ENCODE results near the gene CD300LF.

Gene CD300LF

DNA sequence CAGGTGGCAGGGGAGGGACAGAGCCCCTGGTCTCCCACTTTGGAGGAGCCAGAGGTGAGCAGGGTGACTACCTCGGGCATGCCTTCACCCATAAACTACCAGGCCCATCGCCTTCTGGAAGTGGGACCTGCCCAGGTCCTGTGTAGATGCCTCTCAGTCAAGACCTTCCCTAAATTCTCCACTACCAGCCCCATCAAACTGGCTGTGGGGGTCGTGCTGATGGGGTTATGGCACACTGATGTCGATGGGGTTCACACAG, 18.6 kb upstream of the CD300LF start:
- H3K4me3 ChIP-seq (ENCODE audit: low read depth, low read length), result no peak overlapping the region
- H4K91ac ChIP-seq (ENCODE audit: low read depth, low read length), result no peak overlapping the region

DNA sequence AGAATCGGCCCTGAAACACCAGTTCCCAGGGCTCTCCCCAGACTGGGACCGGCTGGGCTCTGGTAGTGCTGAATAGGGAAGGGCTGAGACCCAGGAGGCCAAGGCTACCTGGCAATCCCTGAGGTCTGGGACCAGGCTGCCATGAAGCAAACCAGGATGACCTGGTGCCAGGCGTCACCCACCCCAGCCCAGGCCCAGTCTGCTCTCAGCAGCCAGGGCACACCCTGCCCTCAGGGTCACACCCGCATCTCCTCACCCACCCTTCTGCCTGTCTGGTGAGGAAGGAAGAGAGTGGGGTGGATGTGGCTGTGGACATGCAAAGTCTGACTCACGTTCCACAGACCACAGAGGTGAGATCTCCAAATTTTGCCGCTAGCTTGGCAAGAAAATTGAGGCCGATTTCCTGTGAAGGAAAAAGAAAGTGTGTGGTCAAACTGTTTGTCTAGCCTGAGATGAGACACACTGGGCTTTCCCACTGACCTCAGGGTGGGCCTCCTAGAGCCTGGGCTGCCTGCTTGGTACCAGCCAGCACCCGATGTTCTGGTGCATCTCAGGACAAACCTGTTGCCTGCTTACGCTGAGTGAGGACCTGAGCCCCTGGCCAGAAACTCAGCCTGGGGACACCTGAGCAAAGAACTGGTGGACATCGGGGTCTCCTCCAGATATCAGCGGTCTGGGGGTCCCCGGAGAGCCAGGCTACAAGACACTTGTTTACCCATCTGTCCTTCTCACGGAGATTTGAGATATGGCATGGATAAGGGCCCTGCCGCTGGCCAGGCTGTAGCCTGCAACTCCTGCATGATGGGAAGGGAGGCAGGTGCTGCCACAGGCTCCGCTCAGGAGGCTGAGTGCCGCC, 18.0 kb upstream of the CD300LF start:
- H3K4me3 ChIP-seq (ENCODE audit: low read depth, low read length), result no peak overlapping the region

More for the DNA sequence above, 18.6 kb upstream of the CD300LF start:
- Histone ChIP-seq H4K12ac (ENCODE audit: low read depth, low read length) (no peak overlapping the region), H3K27me3 (ENCODE audit: insufficient read depth, low read length) (peaks cover 6% of the 10 kb centered on the region), H3K23ac (ENCODE audit: low read length) (no peak overlapping the region), H2BK120ac (ENCODE audit: insufficient read depth, low read length, poor library complexity) (no peak overlapping the region), H3K14ac (ENCODE audit: low read length) (no peak overlapping the region), H3K9me3 (ENCODE audit: insufficient read depth, low read depth, low read length) (peaks cover 7% of the 10 kb centered on the region), H3K79me2 (ENCODE audit: control insufficient read depth, insufficient read depth, low read length, poor library complexity) (no peaks in the 10 kb centered on the region), H3K4ac (ENCODE audit: low read depth, low read length) (no peak overlapping the region), H2AFZ (ENCODE audit: insufficient read depth, low read length, poor library complexity) (no peak overlapping the region), H3K18ac (ENCODE audit: low read length) (no peak overlapping the region), H3K4me1 (ENCODE audit: control insufficient read depth in 1 of 2, insufficient read depth in 2 of 2, low read length in 2 of 2) (no peaks in the 10 kb centered on the region), H2AK5ac (ENCODE audit: low read length) (no peak overlapping the region), H3K9ac (ENCODE audit: low read length) (no peak overlapping the region), H2BK12ac (ENCODE audit: low read length) (no peak overlapping the region), H3K36me3 (ENCODE audit: control insufficient read depth in 1 of 2, insufficient read depth in 2 of 2, low read length in 2 of 2) (no peaks in the 10 kb centered on the region), H2BK5ac (ENCODE audit: low read depth, low read length, poor library complexity) (no peak overlapping the region), H3K79me1 (ENCODE audit: low read length) (no peaks in the 10 kb centered on the region), H4K8ac (ENCODE audit: low read depth, low read length) (no peak overlapping the region), H3K27ac (ENCODE audit: low read depth, low read length) (no peak overlapping the region), H3K4me2 (ENCODE audit: low read length) (no peak overlapping the region)
- whole genome bisulfite sequencing (ENCODE audit: extremely low coverage, insufficient coverage, insufficient read length), result no CpG with 5 or more reads among the region's 4 CpGs
- DNase-seq, result no peak

DNA sequence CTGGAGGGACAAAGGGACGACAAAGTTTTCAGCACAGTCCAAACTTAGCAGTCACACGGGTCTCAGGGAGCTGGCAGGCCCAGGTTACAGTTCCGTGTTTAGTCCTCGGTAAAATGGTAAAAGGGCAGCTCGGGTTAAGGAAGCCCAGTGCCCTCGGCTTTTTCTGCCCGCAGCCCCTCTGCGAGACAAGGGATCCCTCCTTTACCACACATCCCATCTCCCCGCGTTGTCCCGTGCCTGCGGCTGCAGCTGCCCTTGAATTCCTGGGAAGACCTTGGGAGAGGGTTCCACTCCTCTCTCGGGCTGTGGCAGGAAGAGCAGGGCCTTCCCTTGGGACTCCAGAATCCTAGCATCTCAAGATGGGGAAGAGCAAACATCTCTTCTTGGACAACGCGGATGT, 17.1 kb upstream of the CD300LF start:
- H3K23ac ChIP-seq (ENCODE audit: low read length), result no peak overlapping the region
- no peak overlapping the region for H4K91ac ChIP-seq (ENCODE audit: low read depth, low read length)
- no peak for DNase-seq
- H3K79me2 ChIP-seq (ENCODE audit: control insufficient read depth, insufficient read depth, low read length, poor library complexity), result no peaks in the 10 kb centered on the region
- H2AK5ac ChIP-seq (ENCODE audit: low read length), result no peak overlapping the region
- no CpG with 5 or more reads among the region's 15 CpGs for WGBS (ENCODE audit: extremely low coverage, insufficient coverage, insufficient read length)
- H2BK12ac ChIP-seq (ENCODE audit: low read length), result no peak overlapping the region
- H3K79me1 ChIP-seq (ENCODE audit: low read length), result no peaks in the 10 kb centered on the region
- H2BK120ac ChIP-seq (ENCODE audit: insufficient read depth, low read length, poor library complexity), result no peak overlapping the region
- H2AFZ ChIP-seq (ENCODE audit: insufficient read depth, low read length, poor library complexity), result no peak overlapping the region
- no peak overlapping the region for H3K14ac ChIP-seq (ENCODE audit: low read length)
- no peaks in the 10 kb centered on the region for H3K4me1 ChIP-seq (ENCODE audit: control insufficient read depth in 1 of 2, insufficient read depth in 2 of 2, low read length in 2 of 2)
- H3K36me3 ChIP-seq (ENCODE audit: control insufficient read depth in 1 of 2, insufficient read depth in 2 of 2, low read length in 2 of 2), result no peaks in the 10 kb centered on the region
- H4K12ac ChIP-seq (ENCODE audit: low read depth, low read length), result no peak overlapping the region
- no peaks in the 10 kb centered on the region for H3K27me3 ChIP-seq (ENCODE audit: insufficient read depth, low read length)
- H3K9ac ChIP-seq (ENCODE audit: low read length), result no peak overlapping the region
- H3K9me3 ChIP-seq (ENCODE audit: insufficient read depth, low read depth, low read length), result peaks cover 7% of the 10 kb centered on the region
- no peak overlapping the region for H3K4me2 ChIP-seq (ENCODE audit: low read length)
- no peak overlapping the region for H3K18ac ChIP-seq (ENCODE audit: low read length)
- H3K27ac ChIP-seq (ENCODE audit: low read depth, low read length), result no peak overlapping the region
- no peak overlapping the region for H2BK5ac ChIP-seq (ENCODE audit: low read depth, low read length, poor library complexity)
- H3K4ac ChIP-seq (ENCODE audit: low read depth, low read length), result no peak overlapping the region
- H3K4me3 ChIP-seq (ENCODE audit: low read depth, low read length), result no peak overlapping the region
- no peak overlapping the region for H4K8ac ChIP-seq (ENCODE audit: low read depth, low read length)

More for the DNA sequence above, 18.0 kb upstream of the CD300LF start:
- Histone ChIP-seq H4K8ac (ENCODE audit: low read depth, low read length) (no peak overlapping the region), H3K4me2 (ENCODE audit: low read length) (no peak overlapping the region), H4K12ac (ENCODE audit: low read depth, low read length) (no peak overlapping the region), H3K27me3 (ENCODE audit: insufficient read depth, low read length) (peaks cover 3% of the 10 kb centered on the region), H4K91ac (ENCODE audit: low read depth, low read length) (no peak overlapping the region), H2BK120ac (ENCODE audit: insufficient read depth, low read length, poor library complexity) (no peak overlapping the region), H3K27ac (ENCODE audit: low read depth, low read length) (no peak overlapping the region), H2AK5ac (ENCODE audit: low read length) (no peak overlapping the region), H3K18ac (ENCODE audit: low read length) (no peak overlapping the region), H2BK12ac (ENCODE audit: low read length) (no peak overlapping the region), H3K79me2 (ENCODE audit: control insufficient read depth, insufficient read depth, low read length, poor library complexity) (no peaks in the 10 kb centered on the region), H3K4me1 (ENCODE audit: control insufficient read depth in 1 of 2, insufficient read depth in 2 of 2, low read length in 2 of 2) (no peaks in the 10 kb centered on the region), H3K23ac (ENCODE audit: low read length) (no peak overlapping the region), H3K14ac (ENCODE audit: low read length) (no peak overlapping the region), H3K9me3 (ENCODE audit: insufficient read depth, low read depth, low read length) (peaks cover 7% of the 10 kb centered on the region), H3K36me3 (ENCODE audit: control insufficient read depth in 1 of 2, insufficient read depth in 2 of 2, low read length in 2 of 2) (no peaks in the 10 kb centered on the region), H3K79me1 (ENCODE audit: low read length) (no peaks in the 10 kb centered on the region), H2BK5ac (ENCODE audit: low read depth, low read length, poor library complexity) (no peak overlapping the region), H3K4ac (ENCODE audit: low read depth, low read length) (no peak overlapping the region), H3K9ac (ENCODE audit: low read length) (no peak overlapping the region), H2AFZ (ENCODE audit: insufficient read depth, low read length, poor library complexity) (no peak overlapping the region)
- no CpG with 5 or more reads among the region's 16 CpGs for WGBS (ENCODE audit: extremely low coverage, insufficient coverage, insufficient read length)
- no peak for DNase-seq

DNA sequence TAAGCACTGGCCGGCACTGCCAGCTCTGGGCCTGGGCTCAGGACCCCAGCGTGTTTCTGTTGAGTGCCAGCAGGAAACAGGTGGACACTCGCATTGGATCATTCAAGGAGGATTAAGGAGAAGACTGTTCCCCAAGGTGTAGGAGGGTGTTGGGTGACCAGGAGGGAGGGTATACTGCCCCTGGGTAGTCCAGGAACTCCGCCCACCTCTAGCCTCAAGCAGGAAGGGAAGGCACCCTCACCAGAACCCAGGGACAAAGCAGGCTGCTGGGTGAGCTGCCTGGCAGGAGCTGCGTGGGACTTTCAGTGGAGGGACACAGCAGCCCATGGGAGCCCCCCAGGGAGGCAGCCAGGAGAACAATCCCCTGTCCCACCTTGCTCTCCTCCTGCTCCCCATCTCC, 16.6 kb upstream of the CD300LF start:
- H3K27ac ChIP-seq (ENCODE audit: low read depth, low read length), result no peak overlapping the region
- H3K27me3 ChIP-seq (ENCODE audit: insufficient read depth, low read length), result no peaks in the 10 kb centered on the region
- H3K9ac ChIP-seq (ENCODE audit: low read length), result no peak overlapping the region
- H2BK120ac ChIP-seq (ENCODE audit: insufficient read depth, low read length, poor library complexity), result no peak overlapping the region
- WGBS (ENCODE audit: extremely low coverage, insufficient coverage, insufficient read length), result no CpG with 5 or more reads among the region's 5 CpGs
- H3K36me3 ChIP-seq (ENCODE audit: control insufficient read depth in 1 of 2, insufficient read depth in 2 of 2, low read length in 2 of 2), result no peaks in the 10 kb centered on the region
- no peak overlapping the region for H3K23ac ChIP-seq (ENCODE audit: low read length)
- H2AFZ ChIP-seq (ENCODE audit: insufficient read depth, low read length, poor library complexity), result no peak overlapping the region
- no peak overlapping the region for H2BK12ac ChIP-seq (ENCODE audit: low read length)
- no peak overlapping the region for H3K4me2 ChIP-seq (ENCODE audit: low read length)
- H3K14ac ChIP-seq (ENCODE audit: low read length), result no peak overlapping the region
- H2AK5ac ChIP-seq (ENCODE audit: low read length), result no peak overlapping the region
- no peak overlapping the region for H4K91ac ChIP-seq (ENCODE audit: low read depth, low read length)
- no peaks in the 10 kb centered on the region for H3K79me1 ChIP-seq (ENCODE audit: low read length)
- H3K4me3 ChIP-seq (ENCODE audit: low read depth, low read length), result no peak overlapping the region
- peaks cover 7% of the 10 kb centered on the region for H3K9me3 ChIP-seq (ENCODE audit: insufficient read depth, low read depth, low read length)
- H2BK5ac ChIP-seq (ENCODE audit: low read depth, low read length, poor library complexity), result no peak overlapping the region
- no peak overlapping the region for H3K18ac ChIP-seq (ENCODE audit: low read length)
- no peaks in the 10 kb centered on the region for H3K79me2 ChIP-seq (ENCODE audit: control insufficient read depth, insufficient read depth, low read length, poor library complexity)
- H4K12ac ChIP-seq (ENCODE audit: low read depth, low read length), result no peak overlapping the region
- no peaks in the 10 kb centered on the region for H3K4me1 ChIP-seq (ENCODE audit: control insufficient read depth in 1 of 2, insufficient read depth in 2 of 2, low read length in 2 of 2)
- no peak overlapping the region for H3K4ac ChIP-seq (ENCODE audit: low read depth, low read length)
- no peak overlapping the region for H4K8ac ChIP-seq (ENCODE audit: low read depth, low read length)
- DNase-seq, result no peak

Measured in trophoblast cell (in vitro differentiated cells and primary cell).